GM03348 (cell line): ENCODE data around the gene ENTPD3.
"Not testable (repeated sequence)": the region's sequence is repeated elsewhere in the genome, so short reads cannot be mapped to it uniquely, and the experiment has no call there.

Experiments used
- DNase-seq: peaks from one replicate; pipeline ENCODE4 v3.0.0; 2012; ENCODE audit warnings: low spot score

The ENTPD3 gene

DNA sequence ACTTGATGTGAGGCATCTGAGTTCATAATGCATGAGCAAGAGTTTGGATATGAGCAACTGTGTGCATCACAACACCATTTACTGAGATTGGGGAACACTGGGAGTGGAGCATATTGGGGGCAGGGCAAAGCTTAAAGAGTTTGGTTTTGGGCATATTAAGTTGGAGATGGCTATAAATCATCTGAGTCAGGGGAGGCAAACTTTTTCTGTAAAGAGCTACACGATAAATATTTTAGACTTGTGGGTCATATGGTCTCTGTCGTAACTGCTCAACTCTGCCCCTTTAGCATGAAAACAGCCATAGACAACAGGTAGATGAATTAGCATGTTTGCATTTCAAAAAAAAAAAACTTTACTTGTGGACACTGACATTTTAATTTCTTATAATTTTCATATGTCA is 20.0 kb downstream of the ENTPD3 start:
- no peak for DNase-seq

GRCh38 chr3:40407611-40408010 is 20.6 kb downstream of the ENTPD3 start:
- no peak for DNase-seq

DNA sequence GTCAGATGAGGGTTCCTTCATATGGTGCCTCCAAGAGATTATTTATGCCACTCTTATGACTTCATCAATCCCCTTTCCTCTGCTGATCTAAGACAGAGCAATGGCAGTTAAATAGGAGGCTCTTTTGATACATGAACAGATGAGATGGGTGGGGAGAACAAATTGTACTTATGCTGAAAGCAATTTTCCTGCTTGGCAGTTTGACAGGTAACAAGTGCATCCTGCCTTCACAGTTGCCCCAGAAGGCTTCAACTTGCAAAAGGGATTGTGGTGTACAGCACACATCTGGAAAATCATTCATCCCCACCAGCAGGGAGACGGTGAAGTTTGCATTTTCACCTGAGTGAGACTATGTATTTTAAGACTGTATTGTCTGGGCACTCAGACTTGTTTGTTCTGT is 27.3 kb downstream of the ENTPD3 start:
- DNase-seq = no peak

- DNase-seq = no peak
Measured at GRCh38 chr3:40417845-40418543, 31.0 kb downstream of the ENTPD3 start.

DNA sequence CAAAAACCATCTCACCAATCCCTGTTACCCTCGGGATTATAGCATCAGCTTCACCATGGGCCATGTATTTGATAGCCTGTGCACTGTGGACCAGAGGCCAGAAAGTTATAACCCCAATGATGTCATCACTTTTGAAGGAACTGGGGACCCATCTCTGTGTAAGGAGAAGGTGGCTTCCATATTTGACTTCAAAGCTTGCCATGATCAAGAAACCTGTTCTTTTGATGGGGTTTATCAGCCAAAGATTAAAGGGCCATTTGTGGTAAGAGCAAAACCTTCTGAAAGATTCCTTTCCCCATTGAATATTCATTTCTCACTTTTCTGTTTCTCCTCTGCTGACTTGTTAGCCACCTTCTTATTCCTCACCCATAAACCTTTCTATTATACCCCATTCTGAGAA is 35.9 kb downstream of the ENTPD3 start:
- DNase-seq = no peak

GRCh38 chr3:40427045-40427669 is 40.2 kb downstream of the ENTPD3 start:
- no peak for DNase-seq

GRCh38 chr3:40432793-40433192 is 45.8 kb downstream of the ENTPD3 start:
- no peak for DNase-seq

DNA sequence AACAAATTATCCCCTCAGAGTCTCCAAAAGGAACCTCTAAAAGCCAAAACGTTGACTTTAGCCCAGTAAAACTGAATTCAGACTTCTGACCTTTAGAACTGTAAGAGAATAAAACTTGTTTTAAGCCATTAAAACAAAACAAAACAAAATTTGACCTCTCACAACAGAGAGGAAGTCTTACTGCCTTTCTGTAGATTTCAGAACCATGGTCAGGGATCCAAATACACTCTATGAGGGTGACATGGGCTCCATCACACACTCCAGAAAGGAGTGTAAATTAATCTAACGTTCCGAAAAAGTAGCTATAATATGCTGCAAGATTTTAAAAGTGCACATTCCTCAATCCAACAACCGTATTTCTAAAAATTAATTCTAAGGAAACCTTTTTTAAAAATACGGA is 50.9 kb downstream of the ENTPD3 start:
- DNase-seq = no peak

GRCh38 chr3:40445062-40445461 is 58.1 kb downstream of the ENTPD3 start:
- no peak for DNase-seq

GRCh38 chr3:40445880-40446279 is 58.9 kb downstream of the ENTPD3 start:
- DNase-seq = no peak

DNA sequence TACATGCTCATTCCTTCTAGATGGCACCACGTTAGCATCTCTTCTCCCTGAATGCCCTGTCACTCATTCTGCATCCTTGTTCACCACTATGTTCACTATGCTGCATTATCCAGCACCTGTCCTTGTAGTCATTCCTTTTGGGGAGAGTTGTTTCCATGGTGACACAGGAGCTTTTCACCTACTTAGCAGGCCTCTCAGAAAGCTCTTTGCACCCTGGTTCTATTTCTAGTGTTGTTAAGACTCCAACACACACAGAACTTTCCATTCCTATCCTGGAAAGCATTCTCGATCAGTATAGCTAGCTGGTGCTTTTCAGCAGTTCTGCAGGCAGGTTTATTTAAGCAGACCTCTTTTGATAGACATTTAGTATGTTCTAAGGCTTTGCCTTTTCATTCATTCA is 63.5 kb downstream of the ENTPD3 start:
- no peak for DNase-seq

DNA sequence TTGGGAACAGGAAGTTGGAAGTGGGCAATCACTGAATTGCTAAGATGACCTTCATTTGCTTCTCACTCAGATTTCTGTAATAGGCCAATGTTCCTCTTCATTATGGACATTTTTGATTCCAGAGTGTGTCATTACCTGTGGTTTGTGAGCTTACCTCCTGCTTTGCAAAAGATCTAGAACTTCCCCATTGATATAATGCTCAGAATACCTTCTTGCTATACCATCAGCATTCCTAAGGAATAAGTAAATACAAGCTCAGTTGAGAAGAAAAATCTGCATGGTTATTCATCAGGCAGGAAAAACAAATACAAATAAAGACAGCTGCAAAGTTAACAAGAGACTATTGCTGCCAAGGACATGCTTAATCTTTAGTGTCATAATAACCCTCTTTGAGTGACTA is 64.6 kb downstream of the ENTPD3 start:
- no peak for DNase-seq

DNA sequence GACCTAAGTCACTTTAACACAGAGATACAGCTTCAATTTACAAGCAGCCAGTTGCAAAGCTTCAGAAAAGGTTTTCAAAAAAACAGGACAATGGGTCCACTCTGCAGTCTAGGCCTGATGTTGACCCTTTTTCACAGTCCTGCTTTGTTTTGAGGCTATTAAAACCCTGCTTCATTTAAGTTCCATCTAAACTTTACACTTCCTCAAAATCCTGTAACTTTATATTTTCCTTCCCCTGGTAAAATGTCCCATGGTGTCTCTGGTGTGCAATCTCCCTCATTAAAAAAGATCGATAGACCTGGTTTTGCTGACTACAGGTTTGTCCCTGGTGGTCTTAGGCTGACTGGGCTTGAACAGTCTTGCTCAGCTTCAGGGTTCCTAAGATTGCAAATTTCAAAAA is 65.1 kb downstream of the ENTPD3 start:
- DNase-seq = no peak

GRCh38 chr3:40452562-40452875 is 65.5 kb downstream of the ENTPD3 start:
- no peak for DNase-seq

GRCh38 chr3:40452876-40453730 is 66.1 kb downstream of the ENTPD3 start:
- peak; percentile 98 for DNase-seq

GRCh38 chr3:40453933-40454332 is 66.9 kb downstream of the ENTPD3 start:
- DNase-seq = no peak

DNA sequence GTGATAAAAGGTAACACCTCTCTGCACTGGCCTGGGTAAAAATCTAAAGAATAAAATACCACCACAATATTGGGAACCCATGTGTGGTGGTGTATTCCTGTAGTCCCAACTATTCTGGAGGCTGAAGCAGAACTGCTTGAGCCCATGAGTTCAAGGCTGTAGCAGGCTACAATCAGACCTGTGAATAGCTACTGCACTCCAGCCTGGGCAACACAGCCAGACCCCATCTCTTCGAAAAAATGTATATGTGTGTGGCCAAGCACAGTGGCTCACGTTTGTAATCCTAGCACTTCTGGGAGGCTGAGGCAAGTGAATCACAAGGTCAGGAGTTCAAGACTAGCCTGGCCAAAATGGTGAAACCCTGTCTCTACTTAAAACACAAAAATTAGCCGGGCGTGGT is 68.3 kb downstream of the ENTPD3 start:
- no peak for DNase-seq

- DNase-seq = no peak
Measured at GRCh38 chr3:40456279-40456939, 69.4 kb downstream of the ENTPD3 start.

DNA sequence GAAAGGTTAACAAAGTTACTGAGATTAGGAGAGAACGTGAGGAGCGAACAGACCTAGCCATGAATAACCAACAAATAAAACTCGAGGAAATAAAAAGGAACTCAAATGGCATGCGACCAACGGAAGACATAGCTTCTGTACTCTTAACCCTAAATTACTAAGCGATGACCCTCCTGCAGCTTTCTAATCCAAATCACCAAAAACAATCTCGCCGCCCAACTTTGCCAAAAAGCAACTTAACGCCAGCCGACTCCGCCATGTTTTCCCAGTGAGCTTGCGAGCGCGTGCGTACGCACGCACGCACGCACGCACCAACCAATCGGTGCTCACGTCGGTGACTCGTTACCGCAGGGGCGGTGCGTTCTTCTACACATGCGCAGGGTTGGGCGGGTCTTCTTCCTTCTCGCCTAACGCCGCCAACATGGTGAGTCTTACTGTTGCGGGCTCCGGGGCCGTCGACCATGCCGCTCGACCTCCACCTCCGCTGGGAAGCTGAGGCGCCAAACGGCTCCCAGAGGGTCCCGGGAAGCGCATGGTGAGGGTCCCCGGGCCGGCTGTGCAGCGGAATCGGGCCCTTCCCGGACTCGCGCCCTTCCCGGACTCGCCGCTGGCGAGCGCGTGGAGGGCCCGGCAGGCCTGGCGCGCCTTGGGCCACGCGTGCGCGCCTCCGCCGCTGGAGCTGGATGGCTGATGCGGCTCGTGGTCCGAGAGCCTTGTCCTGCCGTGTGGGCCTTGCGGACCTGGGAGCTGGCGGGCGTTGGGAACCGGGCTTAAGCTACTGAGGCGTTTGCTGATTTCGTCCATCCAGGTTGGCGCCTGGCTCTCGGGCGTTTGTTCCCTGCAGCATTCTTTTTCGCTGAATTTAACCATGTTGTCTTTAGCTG is 70.2 kb downstream of the ENTPD3 start, which contains the start of gene RPL14:
TSS of gene RPL14 (plus strand) at position 400 of the 884 bp plus-strand sequence. CDS start at position 533, 133 bp downstream.
- peak; percentile 97 for DNase-seq

GRCh38 chr3:40458473-40458872 is 71.5 kb downstream of the ENTPD3 start:
- DNase-seq = no peak

DNA sequence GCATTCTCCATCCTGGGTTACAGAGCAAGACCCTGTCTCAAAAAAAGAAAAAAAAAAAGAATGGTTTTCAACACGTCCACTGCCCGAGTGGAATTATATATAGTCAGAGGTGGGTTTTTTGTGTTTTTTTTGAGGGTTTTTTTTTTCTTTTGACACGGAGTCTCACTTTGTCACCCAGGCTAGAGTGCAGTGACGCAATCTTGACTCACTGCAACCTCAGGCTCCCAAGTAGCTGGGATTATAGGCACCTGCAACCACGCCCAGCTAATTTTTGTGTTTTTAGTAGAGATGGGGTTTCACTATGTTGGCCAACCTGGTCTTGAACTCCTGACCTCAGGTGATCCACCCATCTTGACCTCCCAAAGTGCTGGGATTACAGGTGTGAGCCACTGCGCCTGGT is 73.5 kb downstream of the ENTPD3 start:
- DNase-seq = not testable (repeated sequence)

GRCh38 chr3:40461161-40461560 is 74.2 kb downstream of the ENTPD3 start:
- DNase-seq = no peak
